Adipocyte (in vitro differentiated cells): ENCODE data around the gene FAM209B.
"Not testable (repeated sequence)": the region's sequence is repeated elsewhere in the genome, so short reads cannot be mapped to it uniquely, and the experiment has no call there.

ENCODE experiments used
- DNase-seq: peaks from one replicate; pipeline ENCODE4 v3.0.0-alpha.2; 2015; ENCODE audit warnings: low read depth
- H3K27me3 ChIP-seq: replicated peaks from 2 replicates; pipeline ENCODE4 v1.7.0; 2013; ENCODE audit warnings: mild to moderate bottlenecking, low read length, moderate library complexity; ENCODE audit not compliant: control insufficient read depth, insufficient read depth
- H3K36me3 ChIP-seq: 2 replicates; pipeline ENCODE4 v1.7.0; 2013; ENCODE audit warnings: low read length, mild to moderate bottlenecking, moderate library complexity; ENCODE audit not compliant: control insufficient read depth, insufficient read depth, severe bottlenecking
- H3K4me1 ChIP-seq: 2 replicates; pipeline ENCODE4 v1.7.0; 2013; ENCODE audit warnings: mild to moderate bottlenecking, low read length, moderate library complexity; ENCODE audit not compliant: control insufficient read depth, insufficient read depth
- H3K4me3 ChIP-seq: 2 replicates; pipeline ENCODE4 v1.7.0; 2013; ENCODE audit warnings: mild to moderate bottlenecking, low read length, moderate library complexity
- H3K9ac ChIP-seq: 2 replicates; pipeline ENCODE4 v1.7.0; 2013; ENCODE audit warnings: mild to moderate bottlenecking, low read length, moderate library complexity
- H3K9me3 ChIP-seq: 2 replicates; pipeline ENCODE4 v1.7.0; 2013; ENCODE audit warnings: mild to moderate bottlenecking, low read length, moderate library complexity; ENCODE audit not compliant: control insufficient read depth

FAM209B gene, protein sequence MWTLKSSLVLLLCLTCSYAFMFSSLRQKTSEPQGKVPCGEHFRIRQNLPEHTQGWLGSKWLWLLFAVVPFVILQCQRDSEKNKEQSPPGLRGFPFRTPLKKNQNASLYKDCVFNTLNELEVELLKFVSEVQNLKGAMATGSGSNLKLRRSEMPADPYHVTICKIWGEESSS

GRCh38 chr20:56532946-56533345, at the start of gene FAM209B:
TSS of gene FAM209B (plus strand) at chr20:56533246. CDS start at chr20:56533342, 96 bp downstream.
- not testable (repeated sequence) for H3K9me3 ChIP-seq, DNase-seq, H3K4me3 ChIP-seq, H3K4me1 ChIP-seq, H3K27me3 ChIP-seq, H3K9ac ChIP-seq, H3K36me3 ChIP-seq

- DNase-seq: no peak
- no peaks in the 10 kb centered on the region for H3K27me3 ChIP-seq
- H3K36me3 ChIP-seq: peaks cover 85% of the 10 kb centered on the region
- no peaks in the 10 kb centered on the region for H3K4me1 ChIP-seq
- no peak overlapping the region for H3K9ac ChIP-seq
- no peak overlapping the region for H3K4me3 ChIP-seq
- no peaks in the 10 kb centered on the region for H3K9me3 ChIP-seq
Observed at GRCh38 chr20:56483970-56484369, 49.1 kb upstream of the FAM209B start.

DNA sequence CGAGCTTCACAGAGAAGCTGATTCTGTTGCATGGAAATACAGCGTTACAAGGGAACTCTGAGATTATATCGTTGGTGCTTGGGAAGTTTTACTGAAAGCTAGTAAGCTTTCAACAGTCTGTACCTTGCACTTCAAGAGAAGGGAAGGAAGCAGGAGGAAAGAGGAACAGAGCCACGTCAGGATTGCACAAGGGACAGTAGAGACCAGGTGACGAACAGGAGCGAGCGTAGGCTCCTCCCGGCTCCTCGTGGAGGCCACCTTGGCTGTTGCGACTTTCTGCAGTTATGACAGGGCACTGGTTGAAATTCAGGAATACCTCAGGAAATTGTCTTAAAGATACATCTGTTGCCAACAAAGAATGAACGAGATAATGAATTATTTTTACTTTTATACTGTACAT, 45.8 kb upstream of the FAM209B start:
- Histone ChIP-seq H3K36me3 (peaks cover 80% of the 10 kb centered on the region), H3K4me1 (no peaks in the 10 kb centered on the region), H3K4me3 (no peak overlapping the region), H3K9me3 (no peaks in the 10 kb centered on the region), H3K27me3 (no peaks in the 10 kb centered on the region), H3K9ac (no peak overlapping the region)
- no peak for DNase-seq

- no peaks in the 10 kb centered on the region for H3K9me3 ChIP-seq
- H3K27me3 ChIP-seq: no peaks in the 10 kb centered on the region
- H3K4me3 ChIP-seq: no peak overlapping the region
- no peaks in the 10 kb centered on the region for H3K4me1 ChIP-seq
- no peak overlapping the region for H3K9ac ChIP-seq
- DNase-seq: no peak
- H3K36me3 ChIP-seq: peaks cover 74% of the 10 kb centered on the region
Observed at GRCh38 chr20:56488566-56488965, 44.5 kb upstream of the FAM209B start.

DNA sequence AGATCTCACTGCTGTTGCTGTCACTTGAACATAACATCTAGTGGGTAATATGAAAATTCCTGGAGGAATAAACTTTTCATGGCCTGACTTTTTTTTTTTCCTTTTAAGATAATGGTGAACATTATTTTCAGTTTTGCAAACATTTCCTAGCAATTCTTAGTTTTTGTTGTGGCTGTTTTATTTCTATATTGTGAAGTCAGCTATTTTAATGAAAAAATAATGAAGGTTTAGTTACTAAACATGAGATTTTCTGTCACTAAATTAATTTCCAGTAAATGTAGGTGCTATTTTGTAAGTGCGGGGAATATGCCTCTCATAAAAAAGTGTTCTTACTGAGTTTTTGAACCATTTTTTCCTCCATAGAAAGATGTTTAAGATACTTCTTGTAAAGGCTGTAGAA, 31.9 kb upstream of the FAM209B start:
- Histone ChIP-seq H3K9me3 (no peaks in the 10 kb centered on the region), H3K4me1 (no peaks in the 10 kb centered on the region), H3K36me3 (peaks cover 34% of the 10 kb centered on the region), H3K27me3 (no peaks in the 10 kb centered on the region), H3K4me3 (no peak overlapping the region), H3K9ac (no peak overlapping the region)
- DNase-seq: no peak

DNA sequence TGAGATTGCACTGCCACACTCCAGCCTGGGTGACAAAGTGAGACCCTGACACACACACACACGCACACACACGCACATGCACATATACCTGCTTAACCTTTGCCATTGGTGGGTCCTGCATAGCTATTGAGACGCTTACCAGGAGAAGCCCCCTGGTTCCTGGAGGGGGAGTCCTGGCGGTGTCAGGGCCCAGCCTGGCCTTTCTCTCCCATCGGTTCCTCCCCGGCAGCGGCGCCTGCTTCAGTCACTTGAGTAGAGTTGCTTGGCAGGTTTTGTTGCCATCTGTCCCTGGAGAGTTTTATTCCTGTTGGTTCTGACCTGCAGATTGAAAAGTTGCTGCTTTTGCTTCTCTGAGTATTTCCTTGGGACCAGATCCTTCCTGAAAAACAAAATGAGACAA, 29.1 kb upstream of the FAM209B start:
- no peak for DNase-seq
- no peaks in the 10 kb centered on the region for H3K4me1 ChIP-seq
- no peaks in the 10 kb centered on the region for H3K27me3 ChIP-seq
- H3K36me3 ChIP-seq: peaks cover 11% of the 10 kb centered on the region
- no peak overlapping the region for H3K9ac ChIP-seq
- H3K9me3 ChIP-seq: no peaks in the 10 kb centered on the region
- no peak overlapping the region for H3K4me3 ChIP-seq

DNA sequence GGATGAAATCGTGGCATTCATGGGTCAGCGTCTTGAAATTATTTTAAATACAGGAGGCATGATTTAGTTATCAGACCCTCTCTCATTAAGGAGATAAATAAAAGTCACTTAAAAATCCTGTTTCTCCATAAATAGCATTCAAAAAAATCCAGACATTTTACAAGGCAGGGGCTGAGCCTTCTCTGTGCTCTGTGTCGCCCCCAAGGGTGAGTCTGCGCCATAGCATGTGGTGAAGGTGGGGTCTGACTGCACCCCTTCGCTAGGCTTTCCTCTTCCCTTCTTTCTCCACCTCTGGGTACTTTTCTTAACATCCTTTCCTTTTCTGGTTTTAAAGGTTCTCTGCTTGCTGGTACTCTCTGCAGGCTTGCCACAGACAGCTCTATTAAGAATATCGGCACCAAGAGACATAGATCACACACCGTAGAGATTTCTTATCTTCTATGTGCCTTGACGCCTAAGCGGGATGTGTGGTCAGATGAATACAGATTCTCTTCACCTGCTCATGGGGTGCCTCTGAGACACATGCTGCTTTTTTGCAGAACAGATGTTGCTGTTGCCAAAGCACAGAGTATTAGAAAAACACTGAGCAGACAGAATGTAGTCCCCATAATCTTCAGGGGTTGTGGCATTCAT, 28.6 kb upstream of the FAM209B start:
- H3K4me1 ChIP-seq: no peaks in the 10 kb centered on the region
- no peaks in the 10 kb centered on the region for H3K9me3 ChIP-seq
- peak; percentile 26 for DNase-seq
- H3K27me3 ChIP-seq: no peaks in the 10 kb centered on the region
- H3K9ac ChIP-seq: no peak overlapping the region
- H3K4me3 ChIP-seq: no peak overlapping the region
- H3K36me3 ChIP-seq: peaks cover 9% of the 10 kb centered on the region

DNA sequence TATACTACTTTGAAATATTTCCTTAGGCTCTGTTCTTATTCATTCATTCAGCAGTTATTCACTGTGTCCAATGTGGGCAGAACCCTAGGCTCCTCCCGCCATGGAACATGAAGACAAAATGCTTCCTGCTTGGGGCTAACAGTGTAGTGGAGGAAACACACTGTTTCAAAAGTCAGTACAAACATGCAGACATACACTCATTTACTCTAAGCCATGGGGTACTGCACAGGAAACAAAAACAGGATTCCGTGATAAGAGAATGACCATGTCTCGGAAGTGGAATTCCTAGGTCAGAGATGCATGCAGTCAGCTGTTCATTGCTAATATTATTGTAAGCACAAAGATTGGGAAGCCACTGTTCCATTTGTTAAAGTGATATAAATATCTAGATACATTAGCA, 26.9 kb upstream of the FAM209B start:
- H3K9me3 ChIP-seq: no peaks in the 10 kb centered on the region
- peaks cover 8% of the 10 kb centered on the region for H3K36me3 ChIP-seq
- no peak for DNase-seq
- no peaks in the 10 kb centered on the region for H3K4me1 ChIP-seq
- H3K27me3 ChIP-seq: no peaks in the 10 kb centered on the region
- no peak overlapping the region for H3K4me3 ChIP-seq
- no peak overlapping the region for H3K9ac ChIP-seq

DNA sequence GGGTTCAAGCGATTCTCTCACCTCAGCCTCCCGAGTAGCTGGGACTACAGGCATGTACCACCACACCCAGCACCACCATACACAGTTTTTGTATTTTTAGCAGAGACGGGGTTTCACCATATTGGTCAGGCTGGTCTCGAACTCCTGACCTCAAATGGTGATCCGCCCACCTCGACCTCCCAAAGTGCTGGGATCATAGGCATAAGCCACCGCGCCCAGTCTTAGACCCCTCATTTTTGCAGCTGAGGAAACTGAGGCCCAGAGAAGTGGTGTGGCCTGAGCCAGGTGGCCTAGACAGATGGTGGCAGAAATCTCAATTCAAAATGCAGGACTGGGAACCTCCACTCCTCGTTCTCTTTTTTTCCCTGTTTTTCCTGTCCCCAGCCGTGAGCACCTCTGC, 21.1 kb upstream of the FAM209B start:
- H3K36me3 ChIP-seq: peaks cover 22% of the 10 kb centered on the region
- H3K9ac ChIP-seq: no peak overlapping the region
- no peak for DNase-seq
- H3K4me1 ChIP-seq: peaks cover 11% of the 10 kb centered on the region
- no peak overlapping the region for H3K4me3 ChIP-seq
- no peaks in the 10 kb centered on the region for H3K27me3 ChIP-seq
- H3K9me3 ChIP-seq: no peaks in the 10 kb centered on the region

DNA sequence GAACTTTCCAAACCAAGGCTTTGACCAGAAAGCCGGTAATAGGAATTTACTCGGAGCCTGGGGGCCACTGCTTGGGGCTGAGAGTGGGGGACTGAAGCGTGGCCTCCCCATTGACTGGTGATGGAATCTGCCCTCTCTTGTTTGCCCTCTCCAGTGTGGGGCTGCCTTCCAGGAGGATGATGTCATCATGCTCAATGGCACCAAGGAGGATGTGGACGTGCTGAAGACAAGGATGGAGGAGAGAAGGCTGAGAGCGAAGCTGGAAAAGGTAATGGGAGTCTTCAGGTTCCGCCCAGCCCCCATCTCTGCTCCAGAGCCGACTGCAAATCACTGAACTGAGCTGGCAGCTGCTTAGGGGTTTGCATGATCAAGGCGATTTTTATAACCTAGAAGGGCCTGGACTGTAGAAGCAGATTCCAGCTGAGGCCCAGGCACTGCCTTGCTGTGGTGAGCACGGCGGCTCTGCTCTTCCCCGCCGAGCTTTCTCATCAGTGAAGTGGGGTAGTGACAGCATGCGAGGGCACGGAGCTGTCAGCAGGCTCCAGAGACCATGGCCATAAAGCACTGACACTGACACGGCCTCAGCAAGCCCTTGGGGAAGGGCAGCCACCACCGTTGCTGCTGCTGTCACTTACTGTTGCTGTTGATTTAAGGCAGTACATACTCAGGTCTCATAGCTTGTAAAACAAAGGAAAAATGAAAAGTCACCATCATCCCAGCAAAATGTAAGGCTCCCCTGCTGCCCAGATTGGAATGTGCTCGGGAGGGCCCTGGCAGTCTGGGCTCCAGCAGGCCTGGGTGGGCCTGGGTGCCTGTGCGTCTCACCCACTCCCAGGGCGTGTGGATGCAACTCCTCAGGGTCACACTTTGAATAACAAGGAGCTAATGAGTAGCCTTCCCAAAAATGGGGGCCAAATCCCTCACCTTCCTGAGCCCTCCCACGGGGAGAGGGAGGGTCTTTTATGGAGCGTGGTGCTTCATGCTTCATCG, 19.6 kb upstream of the FAM209B start:
- no peak for DNase-seq
- Histone ChIP-seq H3K27me3 (no peaks in the 10 kb centered on the region), H3K4me3 (no peak overlapping the region)

GRCh38 chr20:56516631-56517030, 16.4 kb upstream of the FAM209B start:
- Histone ChIP-seq H3K9ac (no peak overlapping the region), H3K4me3 (no peak overlapping the region), H3K9me3 (peaks cover 7% of the 10 kb centered on the region), H3K4me1 (peaks cover 11% of the 10 kb centered on the region), H3K36me3 (peaks cover 63% of the 10 kb centered on the region), H3K27me3 (no peaks in the 10 kb centered on the region)
- no peak for DNase-seq

More for the DNA sequence above, 19.6 kb upstream of the FAM209B start:
- Histone ChIP-seq H3K9me3 (no peaks in the 10 kb centered on the region), H3K9ac (no peak overlapping the region), H3K36me3 (peaks cover 37% of the 10 kb centered on the region), H3K4me1 (peaks cover 11% of the 10 kb centered on the region)
